Measurements from ENCODE around the gene EEF2.
A peak's percentile ranks its signal among the peaks of the same experiment; 100 is the strongest.
"Not testable (repeated sequence)": the region's sequence is repeated elsewhere in the genome, so short reads cannot be mapped to it uniquely, and the experiment has no call there.

The EEF2 gene

GRCh38 chr19:3968556-3969434 lies 16.5 kb downstream of the EEF2 start:
- Histone ChIP-seq H3K4me2 (ENCODE audit: low read length) (peak overlapping the region; percentile 37), H3K79me2 (peaks cover 26% of the 10 kb centered on the region), H3K9me3 (ENCODE audit: control insufficient read depth, low read length) (no peaks in the 10 kb centered on the region), H3K27ac (peak overlapping the region; percentile 86), H2AFZ (no peak overlapping the region), H3K4me1 (peaks cover 16% of the 10 kb centered on the region), H3K36me3 (ENCODE audit: control insufficient read depth, insufficient read depth, low read length) (no peaks in the 10 kb centered on the region), H3K27me3 (ENCODE audit: control insufficient read depth, insufficient read depth, low read length) (no peaks in the 10 kb centered on the region), H3K9ac (no peak overlapping the region), H3K4me3 (ENCODE audit: low read depth, low read length) (no peak overlapping the region)
- TF ChIP-seq CTCF (IDR thresholded peaks at IDR 0.05), result no peak

DNA sequence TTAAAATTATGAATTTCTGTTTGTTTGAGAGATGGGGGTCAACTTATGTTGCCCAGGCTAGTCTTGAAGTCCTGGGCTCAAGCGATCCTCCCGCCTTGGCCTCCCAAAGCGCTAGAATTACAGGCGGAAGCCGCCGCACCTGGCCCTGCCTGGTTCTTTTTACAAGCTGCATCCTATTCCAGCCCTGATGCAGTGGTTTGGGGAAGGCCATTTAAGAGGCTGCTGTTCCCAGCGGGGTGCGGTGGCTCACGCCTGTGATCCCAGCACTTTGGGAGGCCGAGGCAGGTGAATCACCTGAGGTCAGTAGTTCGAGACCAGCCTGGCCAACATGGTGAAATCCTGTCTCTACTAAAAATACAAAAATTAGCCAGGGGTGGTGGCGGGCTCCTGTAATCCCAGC lies 17.3 kb downstream of the EEF2 start:
- peaks cover 16% of the 10 kb centered on the region for H3K4me1 ChIP-seq
- not testable (repeated sequence) for H3K36me3 ChIP-seq (ENCODE audit: control insufficient read depth, insufficient read depth, low read length); H3K9ac ChIP-seq

DNA sequence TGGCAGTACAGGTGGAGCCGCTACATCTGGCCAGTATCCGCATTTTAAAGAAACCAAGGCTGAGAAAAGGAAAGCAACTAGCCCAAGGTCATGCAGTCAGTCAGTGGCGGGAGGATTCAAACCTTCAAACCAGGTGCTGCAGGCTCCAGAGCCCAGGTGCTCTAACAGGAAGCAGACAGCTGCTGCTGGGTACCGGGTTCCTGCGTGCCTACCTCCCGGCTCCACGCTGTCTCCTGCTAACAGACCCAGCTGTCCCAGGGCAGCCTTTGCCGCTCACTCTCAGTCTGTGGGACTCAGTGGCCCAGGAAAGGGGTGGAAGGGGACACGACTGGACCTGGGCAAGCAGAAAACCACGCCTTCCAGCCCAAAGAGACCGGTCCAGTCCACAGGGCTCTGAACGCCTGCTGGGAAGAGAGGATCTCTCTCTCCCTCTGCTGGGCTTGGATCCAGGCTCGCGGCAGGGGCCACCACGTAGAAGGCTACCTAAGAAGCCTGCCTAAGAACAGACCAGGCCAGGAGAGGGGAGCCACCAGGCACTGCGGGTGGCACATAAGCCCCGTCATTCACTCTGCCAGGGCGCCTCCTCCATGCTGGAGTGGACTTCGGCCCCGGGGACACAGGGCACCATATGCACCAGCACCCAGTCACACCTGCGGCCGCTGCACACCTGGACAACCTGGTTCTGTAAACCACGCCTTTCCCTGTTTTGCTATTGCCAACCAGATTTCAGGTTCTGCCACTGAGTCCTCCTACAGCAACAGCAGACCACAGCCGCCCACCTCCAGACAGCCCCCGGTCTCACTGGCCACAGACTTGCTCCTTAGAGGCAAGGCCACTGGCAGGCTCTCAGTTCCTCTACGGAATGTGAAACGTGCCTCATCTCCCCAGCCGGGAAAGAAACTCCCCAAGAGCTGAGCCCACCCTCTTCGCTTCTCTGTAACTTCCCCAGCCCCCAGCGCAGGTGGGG lies 18.9 kb downstream of the EEF2 start:
- H2AFZ ChIP-seq, result no peak overlapping the region
- H3K27me3 ChIP-seq (ENCODE audit: control insufficient read depth, insufficient read depth, low read length), result no peaks in the 10 kb centered on the region
- H3K9ac ChIP-seq, result no peak overlapping the region
- no peak overlapping the region for H3K4me2 ChIP-seq (ENCODE audit: low read length)
- no peak overlapping the region for H3K4me3 ChIP-seq (ENCODE audit: low read depth, low read length)
- H3K4me1 ChIP-seq, result peaks cover 16% of the 10 kb centered on the region
- H3K79me2 ChIP-seq, result peaks cover 26% of the 10 kb centered on the region
- no peaks in the 10 kb centered on the region for H3K36me3 ChIP-seq (ENCODE audit: control insufficient read depth, insufficient read depth, low read length)
- H3K9me3 ChIP-seq (ENCODE audit: control insufficient read depth, low read length), result no peaks in the 10 kb centered on the region
- no peak for TF ChIP-seq CTCF (IDR thresholded peaks at IDR 0.05)
- H3K27ac ChIP-seq, result no peak overlapping the region

More for the DNA sequence above, 17.3 kb downstream of the EEF2 start:
- peak overlapping the region; percentile 86 for H3K27ac ChIP-seq
- not testable (repeated sequence) for H3K4me2 ChIP-seq (ENCODE audit: low read length); H2AFZ ChIP-seq; H3K4me3 ChIP-seq (ENCODE audit: low read depth, low read length); H3K9me3 ChIP-seq (ENCODE audit: control insufficient read depth, low read length); H3K27me3 ChIP-seq (ENCODE audit: control insufficient read depth, insufficient read depth, low read length)
- peaks cover 26% of the 10 kb centered on the region for H3K79me2 ChIP-seq

DNA sequence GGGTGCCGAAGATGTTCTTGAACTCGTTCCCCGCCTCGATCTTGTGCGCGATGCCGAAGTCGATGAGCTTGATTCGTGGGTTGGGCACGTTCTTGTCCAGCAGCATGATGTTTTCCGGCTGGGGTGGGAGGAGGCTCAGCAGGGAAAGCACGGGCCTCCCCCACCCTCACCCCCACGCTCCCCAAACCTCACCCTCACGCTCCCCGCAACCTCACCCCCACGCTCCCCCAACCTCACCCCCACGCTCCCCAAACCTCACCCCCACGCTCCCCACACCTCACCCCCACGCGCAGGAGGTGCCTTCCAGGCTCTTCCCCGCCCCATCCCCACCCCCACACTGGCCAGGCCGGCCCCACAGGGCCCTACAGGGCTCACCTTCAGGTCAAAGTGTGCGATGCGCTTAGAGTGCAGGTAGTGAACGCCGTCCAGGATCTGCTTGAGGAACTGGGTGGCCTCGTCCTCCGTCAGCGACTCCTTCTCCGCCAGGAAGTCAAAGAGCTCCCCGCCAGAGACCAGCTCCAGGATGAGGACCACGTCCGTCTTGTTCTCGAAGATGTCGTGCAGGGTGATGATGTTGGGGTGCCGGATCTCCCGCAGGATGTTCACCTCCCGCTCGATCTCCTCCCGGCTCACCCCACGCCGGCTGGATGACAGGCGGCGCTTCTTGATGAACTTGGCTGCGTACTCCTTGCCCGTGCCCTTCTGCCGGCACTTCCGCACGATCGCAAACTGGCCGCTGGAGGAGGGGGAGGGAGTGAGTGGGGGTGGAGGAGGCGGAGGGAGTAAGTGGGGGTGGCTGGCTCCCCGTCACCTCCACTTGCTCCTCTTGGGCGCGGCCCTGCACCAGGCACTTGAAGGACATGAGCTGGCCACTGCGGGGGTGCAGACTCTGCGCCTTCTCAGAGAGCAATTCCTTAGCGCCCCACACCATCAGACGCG lies 20.7 kb downstream of the EEF2 start:
- H2AFZ ChIP-seq, result no peak overlapping the region
- H3K9ac ChIP-seq, result no peak overlapping the region
- peaks cover 19% of the 10 kb centered on the region for H3K79me2 ChIP-seq
- H3K4me2 ChIP-seq (ENCODE audit: low read length), result no peak overlapping the region
- no peaks in the 10 kb centered on the region for H3K9me3 ChIP-seq (ENCODE audit: control insufficient read depth, low read length)
- no peak overlapping the region for H3K4me3 ChIP-seq (ENCODE audit: low read depth, low read length)
- no peaks in the 10 kb centered on the region for H3K36me3 ChIP-seq (ENCODE audit: control insufficient read depth, insufficient read depth, low read length)
- no peak for TF ChIP-seq CTCF (IDR thresholded peaks at IDR 0.05)
- no peaks in the 10 kb centered on the region for H3K27me3 ChIP-seq (ENCODE audit: control insufficient read depth, insufficient read depth, low read length)
- no peak overlapping the region for H3K27ac ChIP-seq
- H3K4me1 ChIP-seq, result peaks cover 8% of the 10 kb centered on the region
